MV-4-11 (cell line): ENCODE data around the gene RRAGD.

ENCODE experiments used
- DNase-seq: peaks from one replicate; lab custom pipeline; 2025; lab: John Stamatoyannopoulos, UW

The RRAGD gene

GRCh38 chr6:89412071-89413005 is at the start of gene RRAGD:
Gene RRAGD (minus strand): TSS chr6:89412273. CDS start chr6:89411993, 280 bp downstream.
- DNase-seq = peak; percentile 51

- no peak for DNase-seq
Observed at GRCh38 chr6:89460713-89461112, 48.6 kb upstream of the RRAGD start.

GRCh38 chr6:89459501-89459900 is 47.4 kb upstream of the RRAGD start:
- no peak for DNase-seq

- no peak for DNase-seq
Observed at GRCh38 chr6:89458704-89459103, 46.6 kb upstream of the RRAGD start.

- no peak for DNase-seq
Observed at GRCh38 chr6:89454300-89454699, 42.2 kb upstream of the RRAGD start.

GRCh38 chr6:89452281-89452680 is 40.2 kb upstream of the RRAGD start:
- DNase-seq = no peak

- DNase-seq = peak; percentile 2
Observed at GRCh38 chr6:89449193-89449592, 37.1 kb upstream of the RRAGD start.

GRCh38 chr6:89443658-89444057 is 31.6 kb upstream of the RRAGD start:
- no peak for DNase-seq

GRCh38 chr6:89440200-89440599 is 28.1 kb upstream of the RRAGD start:
- no peak for DNase-seq

- no peak for DNase-seq
Observed at GRCh38 chr6:89439014-89439413, 26.9 kb upstream of the RRAGD start.

- peak; percentile 33 for DNase-seq
Observed at GRCh38 chr6:89438248-89438647, 26.2 kb upstream of the RRAGD start.

GRCh38 chr6:89436226-89436625 is 24.2 kb upstream of the RRAGD start:
- DNase-seq = no peak

- DNase-seq = no peak
Observed at GRCh38 chr6:89434954-89435353, 22.9 kb upstream of the RRAGD start.

GRCh38 chr6:89434150-89434499 is 22.1 kb upstream of the RRAGD start:
- no peak for DNase-seq

- no peak for DNase-seq
Observed at GRCh38 chr6:89433252-89434149, 21.4 kb upstream of the RRAGD start.

- DNase-seq = peak; percentile 37
Observed at GRCh38 chr6:89432875-89433251, 20.8 kb upstream of the RRAGD start, which contains the start of gene ANKRD6. Gene ANKRD6 (plus strand): TSS chr6:89433152. CDS start chr6:89566977, 133,825 bp downstream.

- no peak for DNase-seq
Observed at GRCh38 chr6:89430201-89430962, 18.3 kb upstream of the RRAGD start.

- no peak for DNase-seq
Observed at GRCh38 chr6:89416796-89417195, 4.7 kb upstream of the RRAGD start.

- no peak for DNase-seq
Observed at GRCh38 chr6:89415185-89415584, 3.1 kb upstream of the RRAGD start.

GRCh38 chr6:89414215-89414614 is 2.1 kb upstream of the RRAGD start:
- no peak for DNase-seq

- no peak for DNase-seq
Observed at GRCh38 chr6:89413006-89413400, 930 bp upstream of the RRAGD start.
